HuH-7.5 (cell line): Measurements from ENCODE around the gene FBXW2.

Experiments used
- DNase-seq: peaks from one replicate; pipeline ENCODE4 v3.0.0; 2011; ENCODE audit warnings: low spot score

FBXW2 gene

DNA sequence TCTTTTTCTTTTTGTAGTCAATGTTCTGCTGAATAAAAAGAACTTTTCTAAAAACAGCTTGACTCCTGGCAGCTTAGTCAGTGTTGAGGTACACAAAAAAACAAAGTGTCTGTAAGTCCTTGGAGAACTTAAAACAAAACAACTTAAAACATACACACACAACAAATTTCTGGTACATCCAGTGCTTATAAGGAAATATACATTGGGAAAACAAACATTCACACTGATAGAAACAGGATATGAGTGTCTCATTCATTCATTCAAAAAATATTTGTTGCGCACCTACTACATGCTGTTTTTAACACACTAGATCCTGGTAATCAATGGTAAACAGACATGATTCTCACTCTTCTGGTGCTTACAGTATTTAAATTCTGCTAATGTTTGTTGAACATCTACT is 51.5 kb downstream of the FBXW2 start:
- DNase-seq, result no peak

DNA sequence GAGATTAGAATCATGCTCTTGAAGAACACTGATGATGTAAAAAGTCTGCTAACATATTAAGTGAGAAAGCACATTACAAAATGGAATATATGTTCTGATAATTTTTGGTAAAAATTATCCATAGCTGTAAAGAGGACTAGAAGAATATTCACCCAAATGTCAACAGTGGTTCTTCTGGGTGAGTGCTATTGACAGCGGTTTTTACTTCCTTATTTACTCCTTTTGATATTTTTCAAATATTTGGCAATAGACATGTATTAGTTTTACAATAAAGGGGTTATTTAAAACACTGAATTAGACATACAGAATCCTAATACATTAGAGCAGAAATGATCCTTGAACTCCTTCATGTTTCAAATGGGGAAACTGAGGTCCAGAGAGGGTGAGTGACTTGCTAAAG is 52.0 kb downstream of the FBXW2 start:
- no peak for DNase-seq

DNA sequence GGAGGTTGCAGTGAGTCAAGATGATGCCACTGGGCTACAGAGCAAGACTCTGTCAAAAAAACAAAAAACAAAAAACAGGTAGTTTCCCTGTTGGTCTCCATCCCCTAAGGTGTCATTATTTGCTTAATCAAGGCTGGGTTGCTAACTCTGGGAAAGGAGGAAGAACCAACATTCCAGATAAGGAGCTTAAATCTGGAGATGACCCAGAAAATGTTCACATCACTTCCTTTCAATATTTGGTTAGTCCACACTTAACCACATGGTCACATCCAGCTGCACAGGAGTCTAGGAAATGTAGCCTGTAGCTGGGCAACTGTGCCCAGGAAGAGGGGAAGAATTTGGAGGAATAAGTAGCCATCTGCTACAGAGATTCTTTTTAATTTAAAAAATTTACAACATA is 53.1 kb downstream of the FBXW2 start:
- no peak for DNase-seq

DNA sequence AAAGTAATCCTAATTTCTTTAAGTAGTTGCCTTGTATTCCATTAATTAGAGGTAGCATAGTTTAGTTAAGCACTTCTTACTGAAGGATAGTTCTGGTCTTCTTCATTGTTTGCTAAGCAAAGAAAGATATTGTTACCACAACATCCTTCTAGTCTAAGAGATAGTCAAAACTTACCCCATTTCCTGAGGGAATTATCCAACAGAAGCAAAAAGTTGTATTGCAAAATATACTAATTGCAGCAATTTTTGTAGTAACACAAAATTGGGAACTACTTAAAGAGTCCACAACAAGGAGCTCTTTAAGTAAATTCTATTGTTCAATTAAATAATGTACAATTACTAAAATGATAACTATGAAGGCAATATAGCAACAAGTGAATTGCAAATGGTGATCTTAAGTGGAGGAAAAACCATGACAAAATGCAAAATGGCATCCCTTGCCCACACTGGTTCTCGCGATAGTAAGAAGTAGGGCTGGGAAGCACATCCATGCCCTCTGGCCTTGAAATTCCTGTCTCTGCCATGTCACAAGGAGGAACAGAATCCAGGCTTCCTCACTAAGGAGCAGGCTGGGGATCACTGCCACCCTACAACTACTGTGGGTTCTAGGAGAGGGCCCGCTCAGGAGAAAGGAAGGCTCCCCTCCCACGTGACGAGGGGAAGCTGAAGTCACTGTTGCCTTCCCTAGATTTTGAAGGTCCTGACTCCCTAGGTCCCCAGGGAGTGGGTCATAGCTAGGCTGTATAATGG is 55.6 kb downstream of the FBXW2 start:
- DNase-seq, result no peak

DNA sequence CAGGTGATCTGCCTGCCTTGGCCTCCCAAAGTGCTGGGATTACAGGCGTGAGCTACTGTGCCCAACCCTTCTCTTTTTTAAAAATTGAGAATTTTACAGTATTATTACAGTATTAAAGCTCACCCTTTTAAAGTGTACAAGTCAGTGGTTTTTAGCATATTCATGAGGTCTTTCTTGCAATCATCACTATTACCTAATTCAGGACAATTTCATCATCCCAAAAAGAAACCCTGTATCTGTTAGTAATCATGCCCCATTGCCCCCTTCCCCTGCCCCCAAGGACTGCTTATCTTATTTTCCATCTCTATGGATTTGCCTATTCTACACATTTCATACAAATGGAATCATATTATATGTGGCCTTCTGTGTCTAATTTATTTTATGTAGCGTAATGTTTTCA is 56.3 kb downstream of the FBXW2 start:
- DNase-seq, result no peak

DNA sequence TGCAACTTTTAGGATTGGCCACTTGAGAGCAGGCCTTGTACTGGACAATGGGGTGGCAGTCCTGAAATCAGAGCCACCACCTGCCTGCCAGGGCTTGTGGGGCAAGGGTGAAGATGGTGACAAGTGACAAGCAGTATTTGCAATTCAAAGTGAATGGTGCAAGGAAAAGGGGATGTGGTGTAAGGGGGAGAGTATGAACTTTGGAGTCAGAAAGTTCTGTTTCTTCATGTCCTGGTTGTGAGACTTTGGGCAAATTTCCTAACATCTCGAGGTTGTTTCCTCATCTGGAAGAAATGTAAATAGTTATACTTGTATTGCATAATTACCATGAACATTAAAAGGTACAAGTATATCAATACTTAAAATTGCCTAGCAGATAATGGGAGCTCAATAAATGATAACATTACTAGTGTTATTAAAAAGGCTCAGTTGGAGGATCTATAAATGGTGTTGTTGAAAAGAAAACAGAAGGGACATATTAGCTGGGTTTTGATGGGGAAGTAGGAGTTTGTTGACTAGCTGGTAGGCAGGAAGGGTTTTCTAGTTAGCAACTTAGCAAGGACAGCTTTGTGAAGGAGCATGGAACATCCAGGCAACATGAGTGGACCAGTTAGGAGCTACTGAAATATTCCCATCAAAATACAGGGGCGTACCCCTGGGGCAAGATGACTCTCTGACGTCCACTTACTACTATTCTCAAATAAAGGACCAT is 57.6 kb downstream of the FBXW2 start:
- DNase-seq, result no peak

DNA sequence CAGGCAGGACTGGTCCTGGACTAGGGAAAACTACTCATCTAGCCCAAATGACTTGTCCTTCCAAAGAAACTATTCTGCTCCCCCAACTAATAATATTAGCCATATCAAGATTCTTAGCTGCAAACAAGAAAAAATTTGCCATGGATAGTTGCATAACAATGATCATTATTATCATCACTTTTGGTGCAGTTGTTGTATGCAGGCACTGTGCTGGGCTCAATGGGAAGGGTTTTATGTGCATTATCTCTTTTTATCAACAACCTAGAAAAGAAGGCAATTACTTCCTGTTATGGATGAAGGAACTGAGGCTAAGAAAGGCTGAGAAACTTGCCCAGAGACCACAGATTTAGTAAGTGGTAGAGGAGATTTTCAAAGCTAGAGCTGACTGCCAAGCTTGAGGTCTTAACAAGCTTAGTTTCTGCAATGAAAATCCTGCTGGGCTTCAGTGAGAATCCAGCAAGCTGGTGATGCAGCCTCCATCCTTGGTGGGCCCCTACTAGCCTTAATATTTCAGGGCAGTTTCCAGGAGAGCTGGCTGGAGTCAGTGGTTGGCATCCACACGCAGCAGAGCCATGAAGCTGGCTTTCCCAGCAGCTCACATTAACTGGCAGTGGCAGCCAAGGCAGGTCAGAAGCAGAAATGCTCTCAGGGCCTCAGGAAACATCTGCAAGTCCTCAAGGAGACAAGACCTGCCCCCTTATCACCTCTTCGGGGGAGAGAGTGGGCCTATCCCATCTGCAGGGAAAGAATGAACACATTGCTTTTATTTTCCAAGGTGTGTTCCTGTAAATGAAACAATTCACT is 58.4 kb downstream of the FBXW2 start:
- no peak for DNase-seq

DNA sequence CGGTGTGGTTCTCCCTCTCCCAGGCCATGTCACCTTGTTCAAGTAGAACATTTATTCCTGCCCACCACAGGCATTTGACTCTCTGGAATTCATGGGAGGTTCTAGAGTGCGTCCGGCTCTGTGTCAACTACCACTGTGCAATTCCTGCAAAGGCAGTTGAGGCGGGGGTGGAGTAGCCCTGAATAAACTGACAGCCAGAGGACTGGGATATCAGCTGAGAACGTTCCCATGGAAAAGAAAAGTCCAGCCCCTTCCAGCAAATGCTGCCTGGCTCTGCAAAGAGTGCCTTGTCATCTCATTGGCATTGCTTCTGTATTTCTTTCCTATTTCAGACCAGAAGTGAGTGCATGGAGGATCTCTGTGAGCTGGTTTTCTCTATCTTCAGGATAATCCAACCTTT is 60.0 kb downstream of the FBXW2 start:
- DNase-seq, result no peak

DNA sequence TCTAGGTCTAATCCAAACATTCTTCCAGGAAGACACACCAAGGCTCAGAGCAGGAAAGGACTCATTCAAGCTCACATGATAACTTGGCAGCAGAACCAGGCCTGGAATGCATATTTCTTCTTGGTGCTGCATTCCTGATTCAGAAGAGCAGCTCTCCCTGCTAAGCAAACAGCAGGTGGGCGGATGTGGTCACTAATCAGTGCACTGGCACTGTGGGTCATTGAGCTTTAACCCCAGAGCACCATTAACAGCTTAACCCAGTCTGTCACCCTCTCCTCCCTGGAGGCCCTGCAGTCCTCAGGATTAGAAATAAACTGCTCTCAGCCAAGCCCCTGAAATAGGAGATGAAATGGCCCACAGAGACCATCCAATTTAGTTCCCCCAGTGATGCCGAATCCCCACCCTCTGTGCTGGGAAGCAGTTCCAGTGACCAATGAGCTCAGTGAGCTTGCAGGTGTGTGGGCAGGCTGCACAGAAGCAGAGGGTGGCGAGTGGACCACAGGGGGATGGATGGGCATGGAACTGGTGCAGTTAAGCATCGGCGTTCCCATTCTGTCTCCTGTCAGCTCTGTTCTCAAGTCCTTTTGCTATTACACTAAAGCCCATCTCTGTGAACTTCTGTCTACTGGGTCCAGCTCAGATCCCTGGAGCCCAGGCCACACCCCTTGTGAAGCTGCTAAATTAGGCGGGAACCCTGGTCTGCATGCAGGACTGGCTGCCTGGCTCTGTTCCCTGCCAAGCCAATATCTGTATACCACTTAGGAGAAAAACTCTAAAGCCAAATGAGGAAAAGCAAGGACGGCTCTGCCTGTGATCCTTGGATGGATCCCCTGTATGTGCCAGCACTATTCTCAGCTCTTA is 62.3 kb downstream of the FBXW2 start:
- peak; percentile 69 for DNase-seq

DNA sequence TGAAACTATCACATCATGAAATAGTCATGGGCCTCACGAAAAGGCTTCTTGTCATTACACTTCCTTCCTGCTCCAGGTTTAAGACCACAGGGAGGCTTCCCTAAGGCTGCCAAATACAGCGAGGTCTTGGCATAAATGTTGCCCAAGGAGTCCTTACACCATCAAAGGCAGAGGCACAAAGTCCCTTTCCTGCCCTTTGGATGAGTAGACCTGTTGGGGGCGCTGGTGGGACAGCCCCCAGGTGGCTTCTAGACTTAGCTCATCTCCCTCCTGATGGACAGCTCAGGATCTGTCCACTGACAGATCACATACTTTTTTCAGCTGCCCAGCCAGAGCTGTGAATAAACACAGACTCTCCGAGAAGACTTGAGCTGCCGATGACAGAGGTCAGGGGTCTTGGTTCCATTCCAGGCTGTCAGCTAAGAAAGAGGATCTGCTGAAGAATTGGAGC is 63.4 kb downstream of the FBXW2 start:
- DNase-seq, result no peak

DNA sequence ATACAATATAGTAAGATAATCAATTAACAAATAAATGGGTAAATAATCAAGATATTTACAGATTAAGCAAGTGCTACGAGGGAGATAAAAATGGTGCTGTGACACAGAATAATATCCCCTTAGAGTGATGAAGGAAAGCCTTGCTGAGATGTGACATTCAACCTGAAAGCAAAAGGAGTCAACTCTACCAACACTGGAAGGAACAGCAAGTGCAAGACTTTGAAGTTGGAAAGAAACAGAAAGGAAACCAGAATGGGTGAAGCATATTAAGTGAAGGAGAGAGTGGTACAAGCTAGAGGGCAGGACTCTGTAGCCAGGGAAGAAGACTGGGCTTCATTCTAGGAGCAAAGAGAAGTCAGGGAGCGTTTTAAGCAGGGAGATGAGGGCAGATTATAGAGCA is 66.7 kb downstream of the FBXW2 start:
- DNase-seq, result no peak

DNA sequence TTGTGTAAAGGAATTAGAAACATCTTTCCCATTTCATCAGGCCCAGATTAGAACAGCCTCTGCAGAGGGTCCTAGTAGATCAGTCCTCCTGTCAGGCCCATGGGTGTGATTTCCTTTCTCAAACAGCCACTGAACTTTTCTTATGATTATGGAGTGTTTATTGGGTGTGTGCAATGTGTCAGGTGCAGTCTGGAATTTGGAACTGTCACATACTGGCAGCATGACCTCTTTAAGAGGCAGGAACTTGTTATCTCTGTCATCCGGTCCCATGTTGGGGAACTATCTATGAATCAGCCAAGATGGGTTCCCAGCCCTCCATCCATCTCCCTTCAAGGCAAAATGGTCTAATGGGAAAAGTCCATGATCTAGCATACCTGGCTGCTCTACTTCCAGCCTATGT is 67.3 kb downstream of the FBXW2 start:
- no peak for DNase-seq

DNA sequence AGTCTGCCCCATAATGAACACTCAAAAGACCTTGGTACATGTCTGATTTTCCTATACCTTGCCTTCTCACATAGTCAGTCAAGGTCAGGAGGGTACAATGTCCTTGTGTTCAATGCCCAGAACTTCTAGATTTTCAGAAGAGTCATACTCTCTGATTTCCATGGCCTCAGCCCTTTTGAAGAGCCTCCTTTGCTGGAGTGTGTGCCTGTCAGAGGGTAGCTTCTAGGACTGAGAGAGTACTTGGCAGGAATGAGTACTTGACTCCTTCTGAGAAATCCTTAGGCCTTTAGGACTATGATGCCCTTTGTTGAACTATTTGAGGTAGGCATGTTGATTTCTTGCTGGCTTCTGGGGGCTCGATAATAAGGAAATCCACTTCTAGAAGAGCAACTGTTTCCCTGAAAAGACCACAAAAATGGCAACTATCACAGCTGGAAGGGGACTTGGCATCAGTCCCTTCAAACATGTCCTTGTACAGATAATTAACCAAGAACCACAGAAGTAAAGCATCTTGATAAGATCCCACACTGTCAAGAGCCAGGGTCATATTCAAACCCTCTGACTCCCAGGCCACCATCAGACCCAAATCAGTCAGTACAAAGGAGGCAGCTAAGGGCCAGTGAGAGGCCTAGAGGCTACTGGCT is 68.3 kb downstream of the FBXW2 start:
- no peak for DNase-seq

DNA sequence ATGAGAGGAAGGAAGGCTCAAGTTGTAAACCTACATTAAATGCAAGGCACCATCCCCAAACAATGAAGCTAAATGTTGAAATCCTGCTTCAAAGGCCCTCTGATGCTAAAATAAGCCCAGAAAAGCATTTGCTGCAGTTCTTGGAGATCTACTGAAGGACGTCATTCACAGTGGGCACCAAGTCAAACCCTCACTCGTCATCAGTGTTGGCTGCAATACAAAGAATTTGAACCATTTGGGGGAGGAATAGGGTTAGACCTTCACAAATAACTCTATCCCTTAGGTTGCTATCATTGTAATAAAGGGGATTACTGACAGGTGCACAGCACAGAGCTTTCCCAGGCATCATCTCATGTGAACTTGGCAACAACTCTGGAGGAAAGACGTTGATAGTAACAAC is 69.7 kb downstream of the FBXW2 start:
- DNase-seq, result no peak

DNA sequence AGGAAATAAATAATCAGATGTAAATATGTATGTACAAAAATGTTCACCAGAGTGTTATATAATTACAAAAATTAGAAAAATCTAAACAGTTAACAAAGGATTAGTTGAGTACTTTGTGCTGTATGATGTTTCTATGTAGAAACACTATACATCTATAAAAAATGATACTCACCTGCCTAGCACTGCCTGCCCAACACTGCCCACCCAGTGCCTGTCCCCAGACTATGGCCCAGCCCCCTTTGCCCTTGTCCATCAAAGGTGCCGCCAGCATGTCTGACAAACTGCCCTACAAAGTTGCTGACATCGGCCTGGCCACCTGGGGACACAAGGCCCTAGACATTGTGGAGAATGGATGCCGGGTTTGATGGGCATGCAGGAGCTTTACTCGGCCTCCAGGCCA is 72.8 kb downstream of the FBXW2 start:
- DNase-seq, result no peak

DNA sequence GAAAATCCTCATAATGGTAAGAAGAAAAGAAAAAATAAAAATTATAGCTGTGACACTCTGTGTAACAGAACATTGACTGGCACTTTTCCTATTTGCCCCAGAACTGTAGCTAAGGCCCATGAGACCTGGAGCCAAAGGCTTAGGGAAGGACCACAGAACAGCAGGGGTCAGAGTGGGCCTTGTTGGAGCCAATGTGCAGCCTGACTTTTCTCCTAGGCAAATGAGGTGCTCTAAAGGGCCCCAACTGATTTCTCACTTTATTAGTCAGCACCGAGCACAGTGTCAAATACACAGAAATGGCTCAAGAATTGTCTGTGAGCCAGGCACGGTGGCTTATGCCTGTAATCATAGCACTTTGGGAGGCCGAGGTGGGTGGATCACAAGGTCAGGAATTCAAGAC is 74.9 kb downstream of the FBXW2 start:
- no peak for DNase-seq

DNA sequence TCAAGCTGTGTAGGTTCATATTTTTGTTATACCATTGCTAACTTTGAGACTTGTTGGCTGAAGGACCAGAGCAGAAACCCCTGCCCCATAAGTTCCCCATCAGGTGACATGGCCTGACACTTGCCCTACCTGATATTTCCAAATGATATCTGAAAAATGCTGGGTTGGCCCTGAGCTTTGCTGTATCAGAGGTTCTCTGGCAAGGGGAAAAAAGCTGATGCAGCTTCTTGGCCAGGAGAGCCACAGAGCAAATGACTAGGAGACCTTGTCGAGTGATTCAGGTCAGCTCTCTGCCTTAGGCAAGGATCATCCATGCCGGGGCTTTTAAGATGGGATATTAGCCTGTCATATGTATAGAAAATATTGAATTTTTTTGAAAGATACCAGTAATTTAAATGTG is 76.0 kb downstream of the FBXW2 start:
- DNase-seq, result no peak

DNA sequence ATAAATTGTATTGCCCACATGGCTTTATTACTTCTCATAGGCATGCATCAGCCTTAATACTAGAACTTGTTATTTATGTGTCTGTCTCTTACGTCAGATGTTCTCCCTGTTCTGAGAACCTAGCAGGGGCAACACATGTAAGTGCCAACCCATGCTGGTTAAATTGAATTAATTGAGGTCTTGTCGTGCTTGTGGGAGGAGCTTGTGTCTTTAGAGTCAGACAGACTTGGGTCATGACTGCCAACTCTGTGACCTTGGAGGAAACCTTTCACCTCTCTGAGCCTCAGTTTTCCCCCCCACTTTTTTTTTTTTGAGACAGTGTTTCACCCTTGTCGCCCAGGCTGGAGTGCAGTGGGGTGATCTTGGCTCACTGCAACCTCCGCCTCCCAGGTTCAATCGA is 76.7 kb downstream of the FBXW2 start:
- DNase-seq, result no peak

DNA sequence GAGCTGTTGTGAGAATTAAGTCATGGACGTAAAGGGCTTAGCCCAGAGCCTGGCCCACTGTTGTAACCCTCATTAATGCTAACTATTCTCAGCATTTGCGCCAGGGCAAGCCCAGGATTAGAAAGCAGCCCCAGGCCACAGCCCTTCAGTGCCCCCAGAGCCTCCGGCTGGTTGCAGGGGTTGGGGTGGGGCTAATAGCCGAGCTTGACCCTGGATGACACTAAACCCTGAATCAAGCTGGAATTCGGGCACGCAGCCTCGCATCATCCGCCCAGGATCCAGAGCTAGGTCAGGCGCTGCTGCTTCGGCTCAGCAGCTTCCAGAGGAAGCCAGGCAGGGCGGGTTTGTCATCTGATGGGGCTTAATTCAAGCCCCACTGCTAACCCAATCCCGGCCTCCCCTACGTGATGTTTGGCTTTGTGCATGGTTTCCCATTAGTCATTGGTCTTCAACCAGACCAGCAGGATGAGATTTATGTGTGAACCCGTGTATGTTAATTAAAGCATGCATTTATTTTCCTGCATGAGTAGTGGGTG is 77.8 kb downstream of the FBXW2 start:
- no peak for DNase-seq

DNA sequence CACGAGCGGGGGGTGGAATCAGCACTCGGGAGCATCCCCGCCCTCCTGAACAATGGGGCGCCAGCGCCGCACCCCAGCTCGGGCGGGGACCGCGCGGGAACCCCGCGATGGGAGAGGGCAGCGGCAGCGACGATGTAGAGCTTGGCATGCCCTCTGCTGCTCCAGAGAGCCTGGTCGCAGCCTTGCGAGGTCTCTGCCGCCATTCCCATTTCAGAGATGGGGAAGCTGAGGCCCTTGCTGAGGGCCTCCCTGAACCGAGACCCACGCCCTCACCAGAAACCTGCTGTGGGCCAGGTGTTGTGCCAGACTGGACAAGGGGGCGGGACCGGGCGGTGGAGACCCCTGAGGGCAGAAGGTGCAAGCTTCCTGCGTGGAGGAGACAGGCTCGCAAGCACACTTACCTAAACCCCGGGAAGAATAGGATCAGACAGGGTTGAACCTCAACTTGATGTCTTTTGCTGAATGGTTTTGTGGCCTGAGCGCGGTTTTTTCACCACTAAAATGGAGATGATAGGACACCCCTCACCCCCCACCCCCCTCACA is 78.3 kb downstream of the FBXW2 start:
- no peak for DNase-seq
